Embryonic facial prominence (tissue), 1 donor: ENCODE data around the gene SYCP2.

Source experiments
- DNase-seq: peaks from one replicate; pipeline ENCODE4 v3.0.0-alpha.2; 2016; ENCODE audit errors: extremely low spot score

SYCP2 gene

DNA sequence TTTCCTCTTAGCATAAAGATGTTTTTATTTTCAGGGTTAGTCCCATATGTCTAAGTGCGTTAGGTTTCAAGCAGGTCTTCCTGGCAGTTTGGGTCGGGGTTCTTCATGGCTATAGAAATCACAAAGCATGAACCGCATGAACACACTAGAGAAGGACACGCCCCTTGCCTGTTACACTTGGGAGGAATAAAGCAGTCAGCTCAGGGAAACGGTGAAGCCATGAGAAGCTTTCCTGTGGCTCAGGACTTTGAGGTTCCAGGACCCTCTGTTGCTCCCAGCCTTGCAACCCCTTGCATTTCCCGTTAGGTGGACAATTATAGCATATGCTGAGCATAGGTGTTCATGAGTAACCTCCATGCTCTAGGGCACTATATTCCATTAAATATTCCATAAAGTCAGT lies 96.7 kb downstream of the SYCP2 start:
- DNase-seq: no peak

DNA sequence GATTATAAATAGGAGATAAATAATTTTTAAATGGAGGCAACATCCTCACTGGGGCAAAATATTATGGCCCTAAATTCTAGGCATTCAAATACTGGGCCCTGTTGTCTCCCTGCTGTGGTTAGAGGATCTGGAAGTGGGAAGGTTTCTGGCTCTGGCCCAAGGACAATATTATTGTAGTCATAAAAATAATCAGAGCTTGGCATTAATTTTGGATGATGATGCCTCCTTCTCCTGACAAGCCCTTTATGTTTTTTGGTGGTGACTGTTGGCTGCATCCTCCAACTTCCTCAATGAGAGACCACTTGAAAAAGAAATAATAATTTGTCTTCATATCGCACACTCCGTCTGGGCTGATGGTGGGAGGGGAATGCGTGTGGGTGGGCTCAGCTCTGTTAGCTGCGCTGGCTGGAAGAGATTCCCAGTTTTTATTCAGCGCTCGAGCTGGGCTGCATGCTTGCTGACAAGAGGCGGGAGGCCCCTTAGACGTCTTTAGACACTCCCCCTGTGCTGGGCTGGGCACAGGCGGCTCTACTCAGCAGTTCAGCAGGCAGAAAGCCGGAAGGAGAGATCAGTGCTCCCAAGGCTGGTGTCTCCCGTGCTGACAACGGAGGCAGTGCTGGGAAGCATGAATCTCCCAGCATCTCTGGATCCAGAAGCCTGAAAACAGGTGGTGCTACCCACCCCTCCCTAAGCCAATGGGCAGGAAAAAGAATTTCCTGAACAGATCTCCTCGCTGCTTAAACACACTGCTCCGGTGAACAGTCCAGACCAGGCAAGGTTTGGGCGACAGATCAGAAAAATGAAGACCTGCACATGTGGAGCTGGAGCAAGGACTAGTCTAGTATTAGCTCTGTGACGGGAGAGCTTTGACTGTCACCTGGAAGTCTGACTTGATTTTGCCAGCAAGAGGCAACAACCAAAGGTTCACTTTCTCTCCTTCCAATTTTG lies 97.7 kb downstream of the SYCP2 start:
- DNase-seq: peak; percentile 64

DNA sequence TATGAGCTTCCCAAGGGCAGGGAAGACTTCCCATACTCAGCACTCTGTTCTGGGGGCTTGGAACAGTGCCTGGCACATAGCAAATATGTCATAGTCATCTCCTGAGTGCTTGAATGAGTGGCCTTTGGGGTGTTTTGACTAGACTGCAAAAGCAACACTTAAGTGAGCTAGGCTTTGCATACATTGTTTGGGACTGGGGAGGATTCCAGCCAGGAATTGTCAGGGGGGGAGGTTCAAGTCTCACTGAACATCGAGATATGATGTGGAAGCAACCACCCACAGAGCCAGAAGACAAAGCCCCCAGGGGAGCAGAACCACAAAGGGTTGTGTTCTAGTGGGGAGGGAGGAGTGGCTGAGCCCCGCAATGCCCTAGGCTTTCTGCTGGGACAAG lies 98.4 kb downstream of the SYCP2 start:
- no peak for DNase-seq

GRCh38 chr20:59832406-59833363 lies 100.8 kb downstream of the SYCP2 start:
- DNase-seq: no peak

DNA sequence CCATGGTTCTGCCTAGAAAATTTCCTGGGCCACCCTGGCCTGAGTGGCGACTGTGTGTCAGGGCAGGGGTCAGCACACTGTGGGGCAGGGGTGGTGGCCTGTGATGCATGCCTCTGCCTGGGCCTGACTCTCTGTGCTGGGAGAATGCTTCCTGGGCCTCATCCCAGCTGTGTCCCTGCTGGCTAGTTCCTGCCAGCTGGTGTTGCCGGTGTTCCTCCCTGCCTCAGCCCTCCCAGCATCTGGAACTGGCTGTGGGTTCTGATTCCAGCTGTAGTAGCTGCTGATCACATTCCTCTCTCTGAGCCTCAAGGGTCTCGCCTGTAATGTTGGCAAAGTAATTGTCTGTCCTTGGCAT lies 101.5 kb downstream of the SYCP2 start:
- DNase-seq: no peak

DNA sequence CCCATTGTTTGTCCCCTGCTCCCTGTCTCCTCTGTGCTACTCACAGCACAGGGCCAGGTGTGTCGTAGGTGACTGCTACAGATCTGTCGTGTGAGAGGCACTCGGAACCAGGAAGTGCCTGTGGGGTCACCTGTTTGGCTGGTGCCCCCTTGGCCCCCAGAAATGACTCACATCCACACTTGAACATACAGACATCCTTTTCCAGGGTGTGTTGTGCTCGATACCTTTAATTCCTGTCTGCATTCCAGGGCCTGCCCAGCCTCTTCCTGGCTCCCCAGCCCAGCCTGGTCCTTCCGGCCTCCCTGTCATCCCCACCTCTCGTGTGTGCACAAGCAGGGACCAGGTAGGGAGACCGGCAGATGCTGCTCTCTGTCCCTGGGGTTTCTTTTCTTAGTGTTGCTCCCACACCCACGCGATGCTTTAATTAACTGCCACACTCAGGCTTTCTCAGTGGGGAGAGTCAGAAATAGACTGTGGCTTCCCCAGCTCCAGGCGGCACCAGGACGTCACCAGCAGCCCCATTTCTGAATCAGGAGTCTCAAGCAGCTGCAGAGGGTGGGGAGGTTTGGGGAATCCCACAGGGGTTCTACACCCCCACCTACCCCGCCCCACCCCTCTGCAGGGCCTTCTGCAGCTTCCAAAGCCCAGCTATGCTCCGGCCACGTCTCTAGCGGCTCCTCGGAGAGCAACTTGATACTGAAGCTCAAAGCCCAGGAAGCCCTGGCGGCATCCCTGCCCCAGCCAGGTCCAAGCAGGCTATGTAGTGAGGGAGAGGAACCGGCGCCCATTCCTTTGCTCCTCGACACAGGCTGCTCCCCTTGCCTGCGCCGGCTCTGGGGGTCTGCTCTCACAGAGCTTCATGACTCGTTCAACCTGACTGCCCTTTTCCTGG lies 102.2 kb downstream of the SYCP2 start:
- no peak for DNase-seq

GRCh38 chr20:59830665-59831023 lies 102.8 kb downstream of the SYCP2 start:
- no peak for DNase-seq

DNA sequence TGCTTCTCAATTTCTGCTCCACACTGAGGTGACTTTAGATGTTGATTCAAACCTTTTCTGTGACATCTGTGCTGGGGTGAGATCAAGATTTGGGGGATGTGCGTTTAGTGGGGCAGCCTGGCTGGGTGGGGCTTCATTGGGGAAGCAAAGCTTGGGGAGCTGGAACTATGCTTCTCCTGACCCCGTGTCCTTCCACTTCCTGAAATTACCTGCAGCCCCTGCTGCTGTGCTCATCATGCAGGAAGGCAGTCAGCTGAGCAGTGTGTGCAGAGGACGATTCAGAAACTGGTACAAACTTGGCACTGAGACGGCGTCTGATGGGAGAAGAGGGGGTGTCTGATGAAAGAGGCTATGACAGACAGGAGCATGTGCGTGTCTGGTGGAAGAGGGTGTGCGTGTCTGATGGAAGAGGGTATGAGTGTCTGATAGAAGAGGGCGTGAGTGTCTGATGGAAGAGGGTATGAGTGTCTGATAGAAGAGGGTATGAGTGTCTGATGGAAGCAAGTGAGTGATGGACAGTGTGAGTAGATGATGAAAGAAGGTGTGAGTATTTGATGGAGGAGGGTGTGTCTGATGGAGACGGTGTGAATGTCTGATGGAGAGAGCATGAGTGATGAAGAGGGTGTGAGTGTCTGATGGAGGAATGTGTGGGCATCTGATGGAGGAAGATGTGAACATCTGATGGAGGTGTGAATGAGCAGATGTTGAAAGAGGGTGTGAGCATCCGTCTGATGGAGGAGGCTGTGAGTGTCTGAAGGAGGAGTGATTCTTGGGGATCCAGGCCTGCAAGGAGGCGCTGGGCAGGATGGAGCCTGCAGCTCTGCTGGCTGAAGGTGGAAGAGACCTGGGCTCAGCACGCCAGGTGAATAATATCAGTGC lies 103.4 kb downstream of the SYCP2 start:
- DNase-seq: no peak

DNA sequence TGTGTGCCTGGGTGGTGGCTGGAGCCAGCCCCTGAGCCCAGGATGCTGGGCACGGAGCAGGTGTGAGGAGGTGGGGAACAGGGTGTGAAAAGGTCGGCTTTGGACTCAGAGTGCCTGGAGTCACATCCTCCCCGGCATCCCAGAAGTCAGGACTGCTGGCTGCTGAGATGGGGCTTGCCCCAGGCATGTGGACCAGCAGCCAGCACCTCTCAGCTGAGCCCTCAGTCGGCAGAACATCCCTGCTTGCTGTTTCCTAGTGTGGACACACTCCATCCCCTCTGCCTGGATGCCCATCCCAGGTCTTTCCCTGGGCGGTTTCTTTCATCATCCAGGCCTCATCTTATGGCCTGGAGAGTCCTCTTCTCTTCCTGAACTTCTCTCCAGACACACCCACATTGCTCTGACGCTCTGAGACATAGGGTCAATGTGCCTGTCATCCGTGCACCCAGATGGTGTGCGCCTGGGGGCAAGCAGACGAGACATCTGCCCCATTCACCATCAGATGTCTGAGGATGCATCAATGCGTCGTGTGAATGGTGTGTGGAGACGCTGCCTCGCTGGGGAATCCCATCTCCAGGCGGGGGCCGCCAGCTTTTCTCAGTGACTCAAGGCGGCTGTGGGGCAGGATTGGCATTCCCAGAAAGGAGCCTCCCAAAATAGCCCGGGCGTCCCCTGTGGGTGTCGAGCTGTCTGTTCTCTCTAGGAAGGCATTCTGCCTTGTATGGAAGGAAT lies 104.2 kb downstream of the SYCP2 start:
- no peak for DNase-seq

DNA sequence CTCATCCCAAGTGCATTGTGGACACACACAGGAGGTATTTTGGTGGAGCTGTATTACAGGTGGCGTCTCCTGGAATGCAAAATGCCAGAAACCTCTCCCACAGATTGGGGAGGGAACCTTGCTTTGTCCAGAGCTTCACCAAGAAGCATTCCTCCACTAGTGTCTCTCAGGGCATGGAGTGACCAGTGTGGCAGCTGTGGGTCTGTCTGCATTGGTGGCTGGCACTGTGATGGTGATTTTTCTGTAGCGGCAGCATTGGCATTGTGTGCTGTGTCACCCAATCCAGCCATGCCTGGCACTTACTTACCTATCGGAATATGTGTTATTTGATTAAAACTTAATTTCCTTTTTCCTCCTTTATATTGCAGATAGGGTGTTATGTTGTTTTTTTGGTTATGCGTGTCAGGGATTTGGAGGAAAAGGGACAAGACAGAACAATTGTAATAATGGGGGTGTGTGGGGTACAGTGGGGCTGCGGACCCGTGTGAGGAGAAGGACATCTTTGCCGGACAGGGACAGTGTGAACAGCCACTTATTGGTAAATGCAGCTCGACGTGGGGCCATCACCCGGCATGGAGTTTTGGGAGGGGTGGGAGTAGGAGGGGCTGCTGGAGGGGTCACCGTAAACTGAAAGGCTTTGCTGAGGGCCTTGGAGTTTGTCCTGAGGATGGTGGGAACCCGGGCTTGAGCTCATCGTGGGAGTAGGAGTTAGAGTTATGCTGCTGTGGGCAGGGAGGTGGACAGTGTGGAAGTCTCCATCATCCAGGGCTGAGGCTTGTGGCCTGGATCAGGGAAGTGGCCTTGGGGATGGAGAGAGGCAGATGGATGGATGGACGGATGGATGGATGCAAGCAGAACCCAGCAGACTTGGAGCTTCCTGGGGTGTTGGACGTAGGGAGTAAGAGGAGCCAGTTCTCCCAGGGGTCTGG lies 105.0 kb downstream of the SYCP2 start:
- DNase-seq: no peak

DNA sequence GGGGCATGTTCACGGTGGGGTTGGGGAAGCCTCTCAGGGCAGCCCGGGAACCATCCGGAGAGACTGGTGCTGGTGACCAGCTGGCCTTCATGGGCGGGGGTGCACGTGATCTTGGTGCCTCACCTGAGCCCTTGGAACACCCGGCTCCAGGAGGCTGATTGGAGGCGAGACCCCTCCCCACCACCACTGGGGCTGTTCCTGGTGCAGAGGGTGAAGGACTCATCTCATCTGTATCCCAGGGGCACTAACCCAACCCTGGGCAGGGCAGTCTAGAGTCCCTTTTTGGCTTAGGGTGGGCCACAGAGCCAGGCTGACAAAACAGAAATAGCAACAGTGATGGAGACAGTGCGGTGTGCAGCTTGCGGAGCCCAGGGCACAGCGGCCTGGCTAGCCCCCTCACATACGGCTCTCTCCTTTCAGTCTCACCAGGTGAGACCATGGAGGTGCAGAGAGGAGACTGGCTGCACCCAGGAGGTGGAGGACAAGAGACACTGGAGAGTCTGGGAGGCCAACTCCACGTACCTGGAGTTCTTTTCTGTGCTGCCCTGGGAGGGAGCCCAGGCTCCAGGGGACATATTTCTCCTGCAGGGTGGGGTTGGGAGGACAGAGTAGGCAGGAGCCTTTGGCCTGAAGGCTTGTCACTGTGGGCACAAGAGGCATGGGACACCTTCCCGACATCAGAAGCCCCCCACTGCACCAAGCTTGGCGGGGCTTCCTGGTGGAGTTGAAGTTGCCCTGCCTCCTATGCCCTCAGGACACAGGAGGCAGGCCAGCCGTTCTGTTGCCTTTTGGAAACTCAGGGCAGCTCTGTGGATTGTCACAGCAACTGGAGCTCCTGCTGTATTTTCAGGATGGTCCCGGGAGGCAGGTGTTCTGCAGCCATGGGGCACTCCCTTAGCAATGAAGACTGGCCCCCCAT lies 106.0 kb downstream of the SYCP2 start:
- no peak for DNase-seq

DNA sequence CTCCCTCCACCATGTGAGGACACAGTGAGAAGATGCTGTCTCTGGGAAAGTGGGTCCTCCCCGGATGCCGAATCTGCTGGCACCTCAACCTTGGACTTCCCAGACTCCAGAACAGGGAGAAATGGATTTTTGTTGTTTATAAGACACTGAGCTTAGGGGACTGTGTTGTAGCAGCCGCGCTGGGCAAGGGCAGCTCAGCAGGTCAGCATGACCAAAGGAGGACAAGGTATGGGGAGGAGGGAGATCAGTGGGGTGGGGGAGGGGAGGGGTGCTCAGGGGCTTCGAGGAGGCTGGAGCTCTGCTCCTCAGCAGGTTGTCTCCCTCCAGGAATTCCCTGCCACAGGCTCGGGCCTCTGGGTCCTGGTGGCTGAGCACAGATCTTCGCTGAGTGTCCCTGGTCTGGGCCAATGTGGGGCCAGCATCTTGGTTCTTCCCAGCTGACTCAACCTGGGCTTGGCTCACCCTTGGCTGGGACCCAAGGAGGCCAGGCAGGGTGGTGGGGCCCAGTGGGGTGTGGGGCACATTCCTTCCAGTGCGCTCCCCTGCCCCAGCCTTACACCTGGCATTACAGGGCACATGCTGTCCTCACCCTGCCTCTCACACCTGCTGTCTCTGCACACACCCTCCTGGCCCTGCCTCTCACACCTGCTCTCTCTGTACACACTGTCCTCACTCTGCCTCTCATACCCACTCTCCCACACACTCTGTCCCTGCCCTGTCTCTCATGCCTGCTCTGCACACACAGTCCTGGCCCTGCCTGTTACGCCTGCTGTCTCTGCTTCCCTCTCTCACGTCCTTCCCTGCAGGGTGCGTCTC lies 107.3 kb downstream of the SYCP2 start:
- DNase-seq: no peak

DNA sequence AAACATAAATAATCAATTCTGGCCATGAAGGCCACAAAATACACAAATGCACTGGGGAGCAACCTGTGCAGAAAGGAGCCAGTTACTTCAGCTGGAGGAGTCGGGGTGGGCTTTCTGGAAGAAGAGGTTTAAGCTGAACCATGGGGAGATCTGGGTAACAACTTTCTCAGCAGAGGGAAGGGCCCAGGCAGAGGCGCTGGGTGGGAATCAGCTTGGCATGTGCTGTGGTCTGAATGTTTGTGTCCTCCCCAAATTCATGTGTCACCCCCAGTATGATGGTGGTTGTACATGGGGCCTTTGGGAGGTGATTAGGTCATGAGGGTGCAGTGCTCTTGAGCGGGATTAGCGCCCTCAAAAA lies 107.9 kb downstream of the SYCP2 start:
- no peak for DNase-seq

DNA sequence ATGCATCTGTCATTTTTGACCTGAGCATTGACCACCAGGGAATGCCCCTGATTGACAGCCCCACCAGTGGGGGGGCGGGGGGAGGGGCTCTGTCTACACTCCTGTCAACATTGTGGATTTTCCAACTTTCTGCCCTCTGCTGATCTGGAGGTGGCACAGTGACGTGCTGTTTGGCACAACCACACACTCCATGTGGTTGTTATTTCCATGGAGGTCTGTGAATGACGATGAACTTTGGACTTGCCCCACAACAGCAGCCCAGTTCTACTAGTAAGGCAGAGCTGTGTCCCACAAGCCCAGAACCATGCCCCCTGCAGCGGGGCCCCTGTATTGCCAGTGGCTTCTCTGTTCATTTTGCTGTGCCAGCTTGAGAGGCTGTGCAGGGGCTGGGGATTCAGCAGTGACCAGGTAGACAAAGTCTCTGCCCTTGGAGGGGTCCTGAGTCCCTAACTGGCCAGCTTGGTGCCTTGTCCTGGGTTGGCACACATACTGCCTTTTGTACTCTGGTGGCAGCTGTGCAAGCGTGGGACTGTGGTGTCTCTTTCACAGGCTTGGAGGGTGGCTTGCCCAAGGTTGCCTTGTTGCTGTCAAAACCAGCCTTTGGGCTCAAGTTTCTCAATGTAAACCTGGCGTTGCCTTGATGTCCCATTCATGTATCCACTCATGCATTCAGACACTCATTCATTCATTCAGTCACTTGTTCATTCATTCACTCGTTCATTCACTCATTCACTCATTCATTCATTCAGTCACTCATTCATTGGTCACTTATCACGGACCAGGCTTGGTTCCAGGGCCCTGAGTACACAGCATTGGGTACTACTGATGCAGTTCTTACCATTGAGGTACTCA lies 108.5 kb downstream of the SYCP2 start:
- DNase-seq: no peak

GRCh38 chr20:59823491-59824259 lies 109.8 kb downstream of the SYCP2 start:
- no peak for DNase-seq
